ENCODE measurements around the gene H3-3A.

H3-3A gene

DNA sequence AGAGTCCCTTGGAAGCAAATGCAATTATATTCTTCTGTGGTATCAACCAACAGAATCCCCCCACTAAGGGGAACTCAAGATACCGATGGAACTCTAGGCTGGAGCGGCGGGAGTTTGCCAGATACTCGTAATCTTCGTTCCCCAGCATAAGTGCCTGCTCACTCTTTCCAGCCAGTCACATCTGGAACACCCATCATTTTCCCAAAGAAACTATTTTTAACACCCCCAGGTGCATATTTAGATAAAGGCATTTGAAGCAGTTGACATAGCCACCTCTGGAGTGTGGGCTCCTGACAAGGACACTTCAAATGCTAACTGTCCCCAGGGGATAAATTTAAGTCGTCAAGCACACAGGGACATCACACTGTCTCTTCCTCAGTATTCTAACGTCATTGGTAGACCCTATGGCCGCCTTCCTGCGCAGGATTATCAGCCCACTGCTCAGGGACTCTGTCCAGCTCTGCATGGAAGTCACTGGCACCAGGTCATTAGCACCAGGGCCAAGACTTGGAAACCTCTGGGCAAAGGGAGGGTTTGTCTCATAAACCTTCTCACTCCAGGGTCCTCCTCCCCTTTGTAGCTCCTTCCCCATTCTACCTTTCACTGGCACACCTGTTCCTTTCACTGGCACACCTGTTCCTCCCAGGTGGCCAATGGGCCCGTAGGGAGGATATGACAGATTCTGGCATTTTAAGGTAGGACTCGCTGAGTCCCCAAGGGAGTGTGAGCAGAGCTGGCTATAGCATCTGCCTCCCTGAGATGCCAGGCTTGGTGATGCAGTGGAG is 48.8 kb downstream of the H3-3A start:
- TF ChIP-seq, protein P1, sequence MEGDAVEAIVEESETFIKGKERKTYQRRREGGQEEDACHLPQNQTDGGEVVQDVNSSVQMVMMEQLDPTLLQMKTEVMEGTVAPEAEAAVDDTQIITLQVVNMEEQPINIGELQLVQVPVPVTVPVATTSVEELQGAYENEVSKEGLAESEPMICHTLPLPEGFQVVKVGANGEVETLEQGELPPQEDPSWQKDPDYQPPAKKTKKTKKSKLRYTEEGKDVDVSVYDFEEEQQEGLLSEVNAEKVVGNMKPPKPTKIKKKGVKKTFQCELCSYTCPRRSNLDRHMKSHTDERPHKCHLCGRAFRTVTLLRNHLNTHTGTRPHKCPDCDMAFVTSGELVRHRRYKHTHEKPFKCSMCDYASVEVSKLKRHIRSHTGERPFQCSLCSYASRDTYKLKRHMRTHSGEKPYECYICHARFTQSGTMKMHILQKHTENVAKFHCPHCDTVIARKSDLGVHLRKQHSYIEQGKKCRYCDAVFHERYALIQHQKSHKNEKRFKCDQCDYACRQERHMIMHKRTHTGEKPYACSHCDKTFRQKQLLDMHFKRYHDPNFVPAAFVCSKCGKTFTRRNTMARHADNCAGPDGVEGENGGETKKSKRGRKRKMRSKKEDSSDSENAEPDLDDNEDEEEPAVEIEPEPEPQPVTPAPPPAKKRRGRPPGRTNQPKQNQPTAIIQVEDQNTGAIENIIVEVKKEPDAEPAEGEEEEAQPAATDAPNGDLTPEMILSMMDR (IDR thresholded peaks at IDR 0.05), result no peak

DNA sequence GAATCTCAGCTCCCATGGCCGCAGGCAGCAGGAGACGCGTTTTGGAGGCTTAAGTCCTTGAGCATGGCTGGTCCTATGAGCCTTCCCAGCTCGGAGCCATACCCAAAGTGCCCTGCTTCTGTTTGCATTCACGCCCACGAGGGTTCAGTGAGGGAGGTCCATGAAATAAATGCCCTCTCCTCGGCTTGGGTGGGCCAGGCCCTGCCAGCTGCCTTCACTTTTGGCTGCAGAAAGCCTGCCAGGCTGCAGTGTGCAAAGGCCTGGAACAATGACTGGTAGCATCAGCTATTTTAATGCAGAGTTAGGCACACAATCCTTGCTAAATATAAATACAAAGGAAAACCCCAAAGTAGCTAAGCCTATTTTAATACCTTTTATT is 49.4 kb downstream of the H3-3A start:
- TF ChIP-seq, protein P1 (IDR thresholded peaks at IDR 0.05), result no peak

DNA sequence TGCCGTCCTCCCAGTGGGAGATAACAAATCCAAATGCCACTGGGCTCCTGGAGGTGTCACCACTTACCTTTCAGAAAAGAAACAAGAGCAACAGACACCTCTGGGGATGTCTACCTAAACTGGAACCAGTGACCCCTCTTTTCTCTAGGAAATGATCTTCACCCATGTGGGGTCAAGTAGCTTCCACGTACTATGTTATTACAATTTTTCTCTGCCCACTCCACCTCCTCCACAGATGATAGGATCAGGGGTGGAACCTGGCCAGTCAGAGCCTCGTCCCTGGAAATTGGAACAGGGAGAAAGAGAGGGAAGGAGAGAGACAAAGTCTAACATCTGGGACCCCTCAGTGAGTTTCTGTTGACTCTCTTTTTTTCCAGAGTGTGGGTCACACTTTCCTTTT is 50.1 kb downstream of the H3-3A start:
- TF ChIP-seq, protein P1 (IDR thresholded peaks at IDR 0.05), result no peak

DNA sequence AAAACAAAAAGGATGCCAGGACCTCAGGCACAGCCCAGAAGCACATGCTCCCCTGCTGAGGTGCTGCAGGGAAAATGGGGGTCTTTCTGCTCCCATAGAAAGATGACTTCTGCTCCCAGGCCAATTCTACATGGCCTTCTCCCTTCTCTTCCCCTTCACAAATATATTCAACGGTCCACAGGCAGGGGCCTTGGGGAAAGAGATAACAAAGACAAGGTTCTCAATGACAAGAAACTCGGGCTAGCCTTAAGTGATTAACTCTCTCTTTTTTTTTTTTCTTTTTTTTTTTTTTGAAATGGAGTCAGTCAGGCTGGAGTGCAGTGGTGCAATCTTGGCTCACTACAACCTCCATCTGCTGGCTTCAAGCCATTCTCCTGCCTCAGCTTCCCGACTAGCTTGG is 54.2 kb downstream of the H3-3A start:
- TF ChIP-seq, protein P1 (IDR thresholded peaks at IDR 0.05), result no peak

DNA sequence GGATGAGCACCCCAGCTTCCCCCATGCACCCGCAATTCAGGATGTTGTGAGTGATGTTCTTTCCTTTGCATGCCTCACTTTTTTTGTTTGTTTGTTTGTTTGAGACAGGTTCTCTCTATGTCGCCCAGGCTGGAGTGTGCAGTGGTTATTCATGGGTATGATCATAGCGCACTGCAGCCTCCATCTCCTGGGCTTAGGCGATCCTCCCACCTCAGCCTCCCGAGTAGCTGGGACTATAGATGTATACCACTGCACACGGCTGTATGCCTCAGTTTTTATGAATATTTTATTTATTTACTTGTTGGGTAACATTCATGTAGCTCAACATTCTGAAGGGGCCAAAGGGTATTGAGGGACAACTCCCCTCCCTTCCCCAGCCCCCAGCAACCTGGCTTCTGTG is 54.8 kb downstream of the H3-3A start:
- TF ChIP-seq, protein P1 (IDR thresholded peaks at IDR 0.05), result no peak

DNA sequence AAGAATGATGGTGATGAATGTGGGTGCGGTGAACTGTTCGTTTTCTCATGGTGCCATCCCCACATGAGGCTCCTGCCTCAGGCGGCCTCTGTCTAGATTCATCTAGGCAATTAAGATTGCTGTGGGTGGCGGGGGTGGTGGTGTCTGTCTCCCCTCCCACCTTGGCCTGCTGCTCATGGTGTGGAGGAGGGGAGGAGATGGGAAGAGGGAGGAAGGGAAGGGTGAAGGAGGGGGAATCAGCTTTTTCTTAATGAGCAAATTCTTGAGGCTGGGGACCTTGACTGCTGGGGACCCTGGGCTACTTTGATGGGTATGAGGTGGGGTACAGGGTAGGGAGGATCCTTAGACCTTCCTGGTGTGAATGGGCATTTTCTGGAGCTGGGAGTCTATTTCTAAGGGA is 55.8 kb downstream of the H3-3A start:
- TF ChIP-seq, protein P1 (IDR thresholded peaks at IDR 0.05), result no peak

DNA sequence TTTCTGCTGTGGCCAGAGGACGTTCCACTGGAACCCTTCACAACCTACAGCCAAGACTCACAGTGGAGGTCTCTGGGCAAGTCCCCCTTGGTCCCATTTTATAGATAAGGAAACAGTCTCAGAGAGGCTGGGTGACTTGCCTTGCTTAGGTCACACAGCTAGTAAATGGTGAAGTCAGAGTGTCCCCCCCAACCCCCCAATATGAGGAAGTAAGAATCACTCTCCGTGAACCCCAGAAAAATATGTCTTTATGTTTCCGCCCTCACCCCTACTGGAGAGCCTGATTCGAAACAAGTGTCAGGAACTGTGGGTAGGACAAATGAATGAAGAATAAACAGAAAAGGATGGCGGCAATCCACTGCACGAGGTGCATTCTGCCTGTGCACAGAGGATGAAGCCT is 56.7 kb downstream of the H3-3A start:
- TF ChIP-seq, protein P1 (IDR thresholded peaks at IDR 0.05), result no peak

DNA sequence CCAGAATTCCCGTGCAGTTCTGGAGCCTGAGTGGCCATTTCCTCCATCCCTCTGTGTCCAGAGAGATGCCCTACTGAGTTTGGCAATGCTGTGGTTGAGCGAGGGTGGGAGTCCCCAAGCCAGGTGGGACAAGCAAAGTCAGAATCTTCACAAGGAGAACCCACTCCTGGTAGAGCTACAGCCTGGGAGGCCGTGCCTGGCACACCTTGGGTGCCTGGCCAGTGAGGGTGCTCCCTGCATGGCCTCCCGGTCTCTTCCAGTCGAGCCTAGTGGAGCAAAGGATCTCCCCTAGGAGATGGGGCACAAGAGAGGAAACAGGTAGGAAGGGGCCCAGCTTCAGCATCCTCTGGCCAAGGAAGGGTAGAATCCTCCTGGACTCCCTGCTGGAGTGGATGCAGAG is 57.9 kb downstream of the H3-3A start:
- TF ChIP-seq, protein P1 (IDR thresholded peaks at IDR 0.05), result no peak

Measured in LNCAP (cell line).